B cell (primary cell): ENCODE data around the gene OSCAR.

Experiments
- CTCF ChIP-seq: fragments of 200-600 bp; IDR thresholded peaks from one replicate; pipeline ENCODE4 v1.8.0; 2022; ENCODE audit warnings: antibody characterized with exemption, mild to moderate bottlenecking
- EZH2 ChIP-seq: IDR thresholded peaks from 2 replicates; pipeline ENCODE4 v1.6.1; 2012; ENCODE audit warnings: borderline replicate concordance, low read depth, mild to moderate bottlenecking, moderate library complexity, low read length; ENCODE audit not compliant: insufficient read depth, poor library complexity, severe bottlenecking

GRCh38 chr19:54148158-54148557 lies 47.6 kb upstream of the OSCAR start:
- TF ChIP-seq CTCF (no peak), EZH2 (no peak)
